RWPE1 (cell line): ENCODE results near the gene AOC3.
A peak's percentile ranks its signal among the peaks of the same experiment; 100 is the strongest.
"Not testable (repeated sequence)": the region's sequence is repeated elsewhere in the genome, so short reads cannot be mapped to it uniquely, and the experiment has no call there.

Experiments
- CTCF ChIA-PET: fragments of 350-600 bp; sonication (Branson Sonifier 250); formaldehyde crosslinking; extraction: SDS; loops from one replicate; lab custom pipeline; 2021; lab: Yijun Ruan, JAX
- POLR2A ChIA-PET: fragments of 400-600 bp; formaldehyde crosslinking; extraction: SDS; loops from one replicate; lab custom pipeline; 2020; ENCODE audit warnings: antibody characterized with exemption; ENCODE audit not compliant: low non-redundant PET; lab: Yijun Ruan, JAX
- DNase-seq: peaks from one replicate; pipeline ENCODE4 v3.0.0; 2012; ENCODE audit warnings: low spot score
- H3K27ac ChIP-seq: fragments of 450-650 bp; 2 replicates; pipeline ENCODE4 v1.5.1; 2017
- TF ChIP-seq, protein P1 (sequence below): fragments of 450-650 bp; conservative IDR thresholded peaks from 2 replicates; pipeline ENCODE4 v1.5.1; 2017; ENCODE audit warnings: low read depth, mild to moderate bottlenecking

Gene AOC3

DNA sequence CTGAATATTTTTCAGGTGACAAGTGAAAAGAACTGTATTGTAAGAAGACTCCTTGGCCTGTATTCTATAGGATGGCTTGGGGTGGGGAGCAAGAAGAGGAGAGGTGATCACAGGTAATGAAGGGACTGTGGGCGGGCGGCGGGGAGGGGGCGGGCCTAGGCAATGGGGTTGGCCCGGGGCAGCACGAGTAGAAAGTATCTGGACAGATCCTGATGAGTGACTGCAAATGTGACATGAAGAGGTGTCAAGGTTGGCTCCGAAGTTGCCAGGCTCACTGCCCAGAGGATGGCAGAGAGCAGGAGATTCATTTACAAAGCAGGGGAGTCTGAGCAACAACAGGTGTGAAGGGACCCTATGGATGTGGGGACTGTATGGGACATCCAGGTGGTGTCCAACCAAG, 38.8 kb downstream of the AOC3 start:
- ChIA-PET CTCF (no interaction called here), POLR2A (no interaction called here)
- DNase-seq: no peak
- TF ChIP-seq, protein P1, sequence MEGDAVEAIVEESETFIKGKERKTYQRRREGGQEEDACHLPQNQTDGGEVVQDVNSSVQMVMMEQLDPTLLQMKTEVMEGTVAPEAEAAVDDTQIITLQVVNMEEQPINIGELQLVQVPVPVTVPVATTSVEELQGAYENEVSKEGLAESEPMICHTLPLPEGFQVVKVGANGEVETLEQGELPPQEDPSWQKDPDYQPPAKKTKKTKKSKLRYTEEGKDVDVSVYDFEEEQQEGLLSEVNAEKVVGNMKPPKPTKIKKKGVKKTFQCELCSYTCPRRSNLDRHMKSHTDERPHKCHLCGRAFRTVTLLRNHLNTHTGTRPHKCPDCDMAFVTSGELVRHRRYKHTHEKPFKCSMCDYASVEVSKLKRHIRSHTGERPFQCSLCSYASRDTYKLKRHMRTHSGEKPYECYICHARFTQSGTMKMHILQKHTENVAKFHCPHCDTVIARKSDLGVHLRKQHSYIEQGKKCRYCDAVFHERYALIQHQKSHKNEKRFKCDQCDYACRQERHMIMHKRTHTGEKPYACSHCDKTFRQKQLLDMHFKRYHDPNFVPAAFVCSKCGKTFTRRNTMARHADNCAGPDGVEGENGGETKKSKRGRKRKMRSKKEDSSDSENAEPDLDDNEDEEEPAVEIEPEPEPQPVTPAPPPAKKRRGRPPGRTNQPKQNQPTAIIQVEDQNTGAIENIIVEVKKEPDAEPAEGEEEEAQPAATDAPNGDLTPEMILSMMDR: no peak
- no peak overlapping the region for H3K27ac ChIP-seq

DNA sequence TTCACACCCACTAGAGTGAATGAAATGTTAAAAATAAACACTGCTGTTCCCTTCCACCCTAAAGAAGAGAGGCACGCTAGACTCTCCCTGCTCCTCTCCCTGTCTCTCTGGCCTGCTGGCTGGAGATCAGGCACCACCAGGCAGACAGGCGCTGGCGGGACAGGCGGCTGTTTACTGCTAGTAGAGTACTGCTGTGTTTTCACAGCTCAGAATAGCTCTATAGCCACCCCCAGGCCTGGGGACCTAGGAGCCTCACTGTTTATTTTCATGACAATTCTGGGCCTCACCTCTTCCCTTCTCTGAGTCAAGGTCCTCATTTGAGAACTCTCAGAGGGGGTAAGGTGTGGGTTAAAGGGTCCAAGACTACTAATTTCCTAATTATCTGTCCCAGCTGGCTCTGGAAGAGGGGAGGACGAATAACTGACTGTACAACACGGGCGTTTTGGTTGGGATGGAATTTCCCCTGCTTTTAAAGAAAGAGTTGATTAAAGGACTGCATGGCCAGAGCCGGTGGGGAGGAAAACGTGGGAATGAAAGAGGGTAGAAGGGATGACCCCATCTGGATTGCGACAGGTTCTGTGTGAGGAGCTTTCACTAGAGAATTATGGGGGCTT, 40.6 kb downstream of the AOC3 start:
- TF ChIP-seq, protein P1: no peak
- no peak overlapping the region for H3K27ac ChIP-seq
- CTCF ChIA-PET: interaction anchor here (0.6 kb wide), 1 partner anchor 55 kb away, joined by 4 read pairs; no protein-coding TSS in a partner anchor
- POLR2A ChIA-PET: no interaction called here
- no peak for DNase-seq

DNA sequence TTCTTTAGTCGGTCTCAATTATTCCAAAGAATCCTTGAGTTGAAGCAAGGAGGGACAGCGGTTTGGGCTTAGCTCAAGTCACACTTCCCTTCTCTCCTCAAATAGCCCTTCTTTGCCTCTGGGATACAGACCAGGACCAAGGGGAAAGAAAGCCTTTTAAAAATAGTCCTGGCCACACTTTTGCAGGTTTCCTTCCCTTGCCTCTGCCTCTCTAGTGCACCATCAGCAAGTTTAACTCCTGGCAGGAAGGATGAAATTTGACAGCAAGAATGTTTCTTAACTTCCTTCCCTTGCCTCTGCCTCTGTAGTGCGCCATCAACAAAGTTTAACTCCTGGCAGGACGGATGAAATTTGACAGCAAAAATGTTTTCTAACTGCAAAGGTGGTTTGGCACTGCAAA, 42.4 kb downstream of the AOC3 start:
- POLR2A ChIA-PET: no interaction called here

DNA sequence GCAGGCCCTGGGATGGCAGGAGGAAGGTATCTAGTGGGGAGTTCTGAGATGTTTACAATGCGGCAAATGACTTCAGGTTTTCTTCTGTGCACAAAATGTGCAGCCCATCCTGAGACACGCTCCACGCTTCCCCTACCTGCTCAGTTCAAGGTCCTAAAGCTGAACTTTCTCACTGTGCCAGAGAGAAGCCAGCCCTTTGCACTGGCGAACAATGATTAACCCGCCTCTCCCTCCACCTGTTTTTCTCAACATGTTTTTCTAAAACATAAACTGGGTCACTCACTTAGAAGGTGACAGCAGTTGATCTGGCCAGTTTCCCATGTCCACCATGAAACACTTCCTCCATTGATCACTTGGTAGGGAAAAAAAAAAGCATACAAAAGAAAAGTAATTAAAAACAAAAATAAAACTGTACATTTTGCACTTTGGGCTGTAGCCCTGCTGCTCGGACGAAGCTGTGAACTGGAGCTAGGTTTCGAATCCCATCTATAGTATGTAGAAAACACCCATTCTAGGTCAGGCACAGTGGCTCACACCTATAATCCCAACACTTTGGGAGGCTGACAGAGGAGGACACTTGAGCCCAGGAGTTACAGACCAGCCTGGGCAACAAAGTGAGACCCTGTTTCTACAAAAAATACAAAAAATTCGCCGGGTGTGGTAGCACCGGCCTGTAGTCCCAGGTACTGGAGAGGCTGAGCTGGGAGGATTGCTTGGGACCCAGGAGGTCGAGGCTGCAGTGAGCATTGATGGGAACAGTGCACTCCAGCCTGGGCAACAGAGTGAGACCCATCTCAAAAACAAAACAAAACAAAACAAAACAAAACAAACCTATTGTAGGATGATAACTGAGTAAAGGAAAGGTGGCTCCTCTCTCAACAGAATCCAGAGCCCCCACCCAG, 43.5 kb downstream of the AOC3 start:
- no peak for DNase-seq
- CTCF ChIA-PET: interaction anchor here (0.7 kb wide), 2 partner anchors 18 to 44 kb away, joined by 3 to 10 read pairs; no protein-coding TSS in a partner anchor
- peak overlapping the region; percentile 69 for H3K27ac ChIP-seq
- POLR2A ChIA-PET: no interaction called here
- TF ChIP-seq, protein P1: no peak

More for the DNA sequence above, 42.4 kb downstream of the AOC3 start:
- no peak overlapping the region for H3K27ac ChIP-seq
- TF ChIP-seq, protein P1: no peak
- no peak for DNase-seq
- CTCF ChIA-PET: no interaction called here

DNA sequence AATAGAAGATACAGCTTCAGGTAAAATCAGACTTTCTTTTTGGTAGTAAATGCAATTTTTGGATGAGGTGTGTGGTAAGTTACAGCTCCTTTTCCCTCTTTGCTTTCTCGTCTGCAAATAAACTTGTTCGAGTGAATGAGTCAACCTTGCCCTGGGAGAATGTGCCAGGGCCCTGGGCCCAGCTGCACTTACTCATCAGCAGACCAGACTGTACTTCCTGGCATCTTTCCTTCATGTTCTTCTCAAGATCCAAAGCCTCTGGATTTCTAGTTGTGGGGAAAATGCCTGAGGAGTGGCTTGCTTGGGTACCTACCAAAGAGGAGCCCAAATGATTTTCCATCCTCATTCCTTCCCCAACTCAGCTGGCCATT, 44.2 kb downstream of the AOC3 start:
- POLR2A ChIA-PET: no interaction called here
- CTCF ChIA-PET: interaction anchor here (0.7 kb wide), 2 partner anchors 19 to 43 kb away, joined by 3 to 10 read pairs; no protein-coding TSS in a partner anchor
- TF ChIP-seq, protein P1: no peak
- peak overlapping the region; percentile 69 for H3K27ac ChIP-seq
- DNase-seq: peak; percentile 85

DNA sequence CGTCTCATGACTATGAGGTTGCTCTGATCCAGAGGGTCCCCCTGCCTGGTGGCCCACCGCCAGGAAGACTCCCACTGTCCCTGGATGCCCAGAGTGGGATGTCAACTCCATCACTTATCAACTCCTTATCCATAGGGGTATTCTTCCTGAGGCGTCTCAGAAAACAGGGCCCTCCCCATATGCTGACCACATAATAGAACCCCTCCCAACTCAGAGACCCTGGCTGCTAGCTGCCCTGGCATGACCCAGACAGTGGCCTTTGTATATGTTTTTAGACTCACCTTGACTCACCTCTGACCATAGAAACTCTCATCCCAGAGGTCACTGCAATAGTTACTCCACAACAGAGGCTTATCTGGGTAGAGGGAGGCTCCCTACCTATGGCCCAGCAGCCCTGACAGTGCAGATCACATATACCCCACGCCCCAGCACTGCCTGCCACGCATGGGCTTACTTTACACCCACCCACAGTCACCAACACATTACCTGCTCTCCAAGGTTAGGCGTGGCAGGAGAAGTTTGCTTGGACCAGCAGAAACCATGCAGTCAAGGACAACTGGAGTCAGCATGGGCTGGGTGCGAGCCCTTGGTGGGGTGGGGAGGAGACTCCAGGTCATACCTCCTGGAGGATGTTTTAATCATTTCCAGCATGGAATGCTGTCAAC, 47.3 kb downstream of the AOC3 start:
- H3K27ac ChIP-seq: no peak overlapping the region
- CTCF ChIA-PET: interaction anchor here (0.7 kb wide), 1 partner anchor 14 kb away, joined by 3 read pairs; no protein-coding TSS in a partner anchor
- POLR2A ChIA-PET: no interaction called here

DNA sequence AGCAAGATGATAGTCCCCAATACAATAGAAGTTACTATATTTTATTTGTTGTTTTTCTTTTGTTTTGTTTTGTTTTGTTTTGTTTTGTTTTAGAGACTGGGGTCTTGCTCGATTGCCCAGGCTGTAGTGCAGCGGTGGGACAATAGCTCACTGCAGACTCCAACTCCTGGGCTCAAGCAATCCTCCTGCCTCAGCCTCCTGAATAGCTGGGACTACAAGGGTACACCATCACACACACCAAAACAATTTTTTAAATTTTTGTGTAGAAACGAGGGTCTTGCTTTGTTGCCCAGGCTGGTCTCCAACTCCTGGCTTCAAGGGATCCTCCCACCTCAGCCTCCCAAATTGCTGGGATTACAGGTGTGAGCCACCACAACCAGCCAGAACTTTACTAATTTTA, 49.0 kb downstream of the AOC3 start:
- CTCF ChIA-PET, H3K27ac ChIP-seq, DNase-seq, POLR2A ChIA-PET: not testable (repeated sequence)

More for the DNA sequence above, 47.3 kb downstream of the AOC3 start:
- TF ChIP-seq, protein P1: no peak
- DNase-seq: no peak
